HG03066 (cell line): ENCODE measurements around the gene FMN1.

Source experiments
- ATAC-seq: cut with Tn5 transposase; IDR thresholded peaks from one replicate; pipeline ENCODE4 v1.9.1; 2021; ENCODE audit warnings: low read depth; ENCODE audit not compliant: unreplicated experiment

The FMN1 gene

GRCh38 chr15:32872621-32873283, 321.8 kb downstream of the FMN1 start:
- ATAC-seq = no peak

GRCh38 chr15:32871883-32872282, 322.6 kb downstream of the FMN1 start:
- no peak for ATAC-seq

- no peak for ATAC-seq
These were observed 324.1 kb downstream of the FMN1 start for GRCh38 chr15:32870240-32871033.

- ATAC-seq = no peak
These were observed 324.7 kb downstream of the FMN1 start for GRCh38 chr15:32869776-32870175.

- ATAC-seq = no peak
These were observed 327.2 kb downstream of the FMN1 start for GRCh38 chr15:32867313-32867626.

GRCh38 chr15:32866454-32867312, 327.8 kb downstream of the FMN1 start:
- ATAC-seq = no peak

- no peak for ATAC-seq
These were observed 329.7 kb downstream of the FMN1 start for GRCh38 chr15:32864841-32865240.

GRCh38 chr15:32864051-32864450, 330.5 kb downstream of the FMN1 start:
- ATAC-seq = no peak

- ATAC-seq = no peak
These were observed 332.8 kb downstream of the FMN1 start for GRCh38 chr15:32861761-32862160.

GRCh38 chr15:32861174-32861573, 333.3 kb downstream of the FMN1 start:
- no peak for ATAC-seq

- no peak for ATAC-seq
These were observed 334.5 kb downstream of the FMN1 start for GRCh38 chr15:32859996-32860395.

GRCh38 chr15:32859251-32859650, 335.3 kb downstream of the FMN1 start:
- ATAC-seq = no peak

GRCh38 chr15:32857732-32858131, 336.8 kb downstream of the FMN1 start:
- ATAC-seq = no peak

- ATAC-seq = no peak
These were observed 337.8 kb downstream of the FMN1 start for GRCh38 chr15:32856753-32857152.

- ATAC-seq = no peak
These were observed 338.6 kb downstream of the FMN1 start for GRCh38 chr15:32855942-32856341.

GRCh38 chr15:32853592-32853991, 340.9 kb downstream of the FMN1 start:
- no peak for ATAC-seq

GRCh38 chr15:32852771-32853170, 341.7 kb downstream of the FMN1 start:
- ATAC-seq = no peak

GRCh38 chr15:32852017-32852416, 342.5 kb downstream of the FMN1 start:
- ATAC-seq = no peak

GRCh38 chr15:32851572-32851971, 342.9 kb downstream of the FMN1 start:
- ATAC-seq = no peak

GRCh38 chr15:32849769-32850668, 344.5 kb downstream of the FMN1 start:
- ATAC-seq = no peak
